Heart left ventricle (tissue), 16 donors: ENCODE results near the gene CHN2. TPM values are rescaled to one million over a fixed set of nuclear protein-coding genes. Genes with fewer than 3 reads are reported as not detected.

Experiments
- ATAC-seq, 4 donors: fragments of 200-7000 bp; cut with Tn5 transposase; one replicate each; pipeline ENCODE4 v1.9.1; 2020 to 2022; ENCODE audit warnings: moderate library complexity in 4 of 4, mild to moderate bottlenecking in 3 of 4, moderate number of reproducible peaks in 1 of 4
- DNase-seq, 5 donors: peaks; one replicate each; pipeline ENCODE4 v3.0.0-alpha.2; 2020
- H3K27ac ChIP-seq, 12 donors: fragments of 200-600 bp; sonication (generic) in 4 of 12; one replicate each; pipeline versions ENCODE4 v1.5.0 to v1.8.0; 2016 to 2022; ENCODE audit warnings: mild to moderate bottlenecking in 2 of 12
- H3K27me3 ChIP-seq, 9 donors: fragments of 200-600 bp; sonication (generic) in 2 of 9; one replicate each; pipeline versions ENCODE4 v1.5.1 to v1.8.0; 2016 to 2022; ENCODE audit warnings: mild to moderate bottlenecking in 3 of 9
- H3K36me3 ChIP-seq, 9 donors: fragments of 200-600 bp; sonication (generic) in 2 of 9; one replicate each; pipeline versions ENCODE4 v1.5.0 to v1.8.0; 2018 to 2022; ENCODE audit warnings: mild to moderate bottlenecking in 2 of 9
- H3K4me1 ChIP-seq, 12 donors: fragments of 200-600 bp; sonication (generic) in 4 of 12; one replicate each; pipeline versions ENCODE4 v1.5.0 to v1.8.0; 2016 to 2022; ENCODE audit warnings: mild to moderate bottlenecking in 3 of 12
- H3K4me3 ChIP-seq, 12 donors: fragments of 200-600 bp; sonication (generic) in 4 of 12; one replicate each; pipeline versions ENCODE4 v1.5.0 to v1.8.0; 2017 to 2022; ENCODE audit warnings: mild to moderate bottlenecking in 9 of 12, moderate library complexity in 4 of 12
- H3K9me3 ChIP-seq, 12 donors: fragments of 200-600 bp; sonication (generic) in 4 of 12; one replicate each; pipeline versions ENCODE4 v1.5.0 to v1.8.0; 2016 to 2022; ENCODE audit warnings: mild to moderate bottlenecking in 1 of 12
- CTCF ChIP-seq, 12 donors: fragments of 200-600 bp; sonication (generic) in 4 of 12; IDR thresholded peaks; one replicate each; pipeline versions ENCODE4 v1.5.0 to v1.8.0; 2018 to 2022; ENCODE audit warnings: antibody characterized with exemption in 12 of 12, mild to moderate bottlenecking in 5 of 12
- POLR2A ChIP-seq, 2 donors: fragments of 450-650 bp; IDR thresholded peaks; one replicate each; pipeline ENCODE4 v1.6.1; 2017; ENCODE audit warnings: antibody characterized with exemption in 2 of 2, mild to moderate bottlenecking in 2 of 2, moderate library complexity in 2 of 2
- WGBS, 4 donors: extraction: QIAGEN DNeasy Blood & Tissue Kit in 2 of 4; methylation state at CpG; one replicate each; pipeline versions ENCODE4 v1.1.5 to v1.1.7; 2013 to 2018; 5-methylcytosine and 5-hydroxymethylcytosine counted together
- intact Hi-C, 10 donors: fragments of 100-400 bp; cut with DNase I; formaldehyde crosslinking; loops; one replicate each; pipeline versions ENCODE4 v1.11.1 to v1.14.2; 2022
- polyA plus RNA-seq, 2 donors: library from polyadenylated mRNA; stranded (reverse); fragments of 200-250 nt; gene quantifications; one replicate each; pipeline ENCODE4 v1.2.3, GENCODE V29; 2013
- total RNA-seq, 9 donors: library from RNA; depleted of rRNA in 2 of 9; stranded (reverse); fragments of >200 nt in 2 of 9; fragmentation: NEBNext Ultra II Directional in 3 of 9; extraction: Animal tissue kit (Norgen Biotek cat#: 25700) in 3 of 9; gene quantifications; one replicate each; pipeline versions ENCODE4 v1.1.0 to v1.2.4, GENCODE V29; 2016 to 2023
- donor health status: ischemic (EF 13 %, LVEDD 7.1; RV severe dilation, severe dysfunction).
- donor health status: healthy with polysubstance abuse.
- donor health status: DM: no; HTN: yes; CAD: no.
- donor health status: DM: no; HTN: no; CAD: no.
- donor health status: ischemic (EF 25% LVEDD 6.9; RV normal size, moderate dysfunction).
- donor health status: ischemic (EF 25% LVEDD 5.7; RV mildly dilated, moderate dysfunction).
- donor health status: healthy.
- donor health status: DM: yes; HTN: yes; CAD: no.
- donor health status: ischemic (EF 35%, LVEDD 5.7; RV mildly dilated, moderate dysfunction).
- donor health status: nonischemic (EF 11% LVEDD 7.7; RV severe dilation, severe dysfunction).
- donor health status: DM: yes; HTN: yes; CAD: no.
- donor health status: PGD.
- donor health status: ischemic (EF 29% LVEDD 5.4; RV normal size, mild dysfunction).
- donor health status: nonischemic (EF 23%, LVEDD 6.1; RV moderate dilation, normal function).

CHN2 gene
- total and polyA plus RNA-seq, 11 donors, result 11.2 to 54.4 (median 33.6) TPM

GRCh38 chr7:29468196-29468595 is 273.6 kb downstream of the CHN2 start:
- Histone ChIP-seq H3K4me3 (no peak overlapping the region), H3K4me1 (peaks cover 0 to 50% (median 8%) of the 10 kb centered on the region in 12 donors), H3K27me3 (no peaks in the 10 kb centered on the region), H3K36me3 (no peaks in the 10 kb centered on the region), H3K27ac (no peak overlapping the region), H3K9me3 (no peaks in the 10 kb centered on the region)
- no peak for DNase-seq
- WGBS, 4 donors, result 86 to 100% (median 94%) methylated on average over 2 of the region's 2 CpGs
- ATAC-seq, result no peak
- TF ChIP-seq CTCF (IDR thresholded peaks at IDR 0.05) (no peak), POLR2A (IDR thresholded peaks at IDR 0.05) (no peak)
- intact Hi-C loops, result no loop called here

GRCh38 chr7:29469281-29469680 is 274.7 kb downstream of the CHN2 start:
- no peak for TF ChIP-seq CTCF (IDR thresholded peaks at IDR 0.05)
- TF ChIP-seq POLR2A (IDR thresholded peaks at IDR 0.05), result no peak
- DNase-seq, result peak in 1 of 5 donors; percentile 35
- WGBS, 4 donors, result 63 to 67% (median 65%) methylated on average over 3 of the region's 3 CpGs
- Histone ChIP-seq H3K4me3 (no peak overlapping the region), H3K9me3 (no peaks in the 10 kb centered on the region), H3K27me3 (no peaks in the 10 kb centered on the region), H3K4me1 (peaks cover 0 to 39% (median 8%) of the 10 kb centered on the region in 12 donors), H3K36me3 (no peaks in the 10 kb centered on the region), H3K27ac (peak overlapping the region in 8 of 12 donors; percentile 1 to 58 (median 30))
- intact Hi-C loops, result no loop called here
- peak; percentile 68 to 88 (median 84) for ATAC-seq

- Histone ChIP-seq H3K27me3 (no peaks in the 10 kb centered on the region), H3K4me1 (peaks cover 0 to 33% (median 6%) of the 10 kb centered on the region in 12 donors), H3K4me3 (no peak overlapping the region), H3K9me3 (no peaks in the 10 kb centered on the region), H3K27ac (peak overlapping the region in 8 of 12 donors; percentile 1 to 58 (median 30)), H3K36me3 (no peaks in the 10 kb centered on the region)
- DNase-seq, result no peak
- intact Hi-C loops, result no loop called here
- peak; percentile 59 to 66 (median 64) for ATAC-seq
- TF ChIP-seq CTCF (IDR thresholded peaks at IDR 0.05) (no peak), POLR2A (IDR thresholded peaks at IDR 0.05) (no peak)
- 35 to 58% (median 49%) methylated on average over 3 of the region's 3 CpGs for WGBS, 4 donors
Observed at GRCh38 chr7:29469976-29470557, 275.5 kb downstream of the CHN2 start.

- no peak for ATAC-seq
- Histone ChIP-seq H3K27ac (no peak overlapping the region), H3K9me3 (no peaks in the 10 kb centered on the region), H3K27me3 (no peaks in the 10 kb centered on the region), H3K4me3 (no peak overlapping the region), H3K4me1 (peaks cover 0 to 33% (median 5%) of the 10 kb centered on the region in 12 donors), H3K36me3 (no peaks in the 10 kb centered on the region)
- no peak for DNase-seq
- WGBS, 4 donors, result 87 to 91% (median 89%) methylated on average over 13 of the region's 13 CpGs
- intact Hi-C loops, result no loop called here
- no peak for TF ChIP-seq CTCF (IDR thresholded peaks at IDR 0.05)
- TF ChIP-seq POLR2A (IDR thresholded peaks at IDR 0.05), result no peak
Observed at GRCh38 chr7:29471444-29472138, 277.0 kb downstream of the CHN2 start.
